ENCODE results near the gene SELL.

SELL gene

GRCh38 chr1:169704797-169705196 is 6.6 kb downstream of the SELL start:
- Histone ChIP-seq H3K9ac (ENCODE audit: low read length) (no peak overlapping the region), H3K27ac (ENCODE audit: low read depth, low read length) (no peak overlapping the region), H3K4me1 (ENCODE audit: control insufficient read depth, insufficient read depth, low read length) (no peaks in the 10 kb centered on the region), H3K9me3 (ENCODE audit: control insufficient read depth, insufficient read depth, low read depth, low read length) (no peaks in the 10 kb centered on the region), H3K27me3 (ENCODE audit: control insufficient read depth, insufficient read depth, low read length) (no peaks in the 10 kb centered on the region), H3K36me3 (ENCODE audit: control insufficient read depth, insufficient read depth, low read length) (no peaks in the 10 kb centered on the region), H3K4me3 (ENCODE audit: low read depth, low read length) (no peak overlapping the region)

GRCh38 chr1:169701261-169702005 is 10.0 kb downstream of the SELL start:
- no peaks in the 10 kb centered on the region for H3K27me3 ChIP-seq (ENCODE audit: control insufficient read depth, insufficient read depth, low read length)
- H3K4me3 ChIP-seq (ENCODE audit: low read depth, low read length): no peak overlapping the region
- H3K9me3 ChIP-seq (ENCODE audit: control insufficient read depth, insufficient read depth, low read depth, low read length): no peaks in the 10 kb centered on the region
- no peaks in the 10 kb centered on the region for H3K4me1 ChIP-seq (ENCODE audit: control insufficient read depth, insufficient read depth, low read length)
- H3K36me3 ChIP-seq (ENCODE audit: control insufficient read depth, insufficient read depth, low read length): no peaks in the 10 kb centered on the region
- no peak overlapping the region for H3K9ac ChIP-seq (ENCODE audit: low read length)
- H3K27ac ChIP-seq (ENCODE audit: low read depth, low read length): no peak overlapping the region

GRCh38 chr1:169699707-169700106 is 11.7 kb downstream of the SELL start:
- Histone ChIP-seq H3K9ac (ENCODE audit: low read length) (no peak overlapping the region), H3K27me3 (ENCODE audit: control insufficient read depth, insufficient read depth, low read length) (no peaks in the 10 kb centered on the region), H3K27ac (ENCODE audit: low read depth, low read length) (no peak overlapping the region), H3K9me3 (ENCODE audit: control insufficient read depth, insufficient read depth, low read depth, low read length) (no peaks in the 10 kb centered on the region), H3K4me3 (ENCODE audit: low read depth, low read length) (no peak overlapping the region), H3K4me1 (ENCODE audit: control insufficient read depth, insufficient read depth, low read length) (no peaks in the 10 kb centered on the region), H3K36me3 (ENCODE audit: control insufficient read depth, insufficient read depth, low read length) (no peaks in the 10 kb centered on the region)

- H3K4me3 ChIP-seq (ENCODE audit: low read depth, low read length): no peak overlapping the region
- H3K9me3 ChIP-seq (ENCODE audit: control insufficient read depth, insufficient read depth, low read depth, low read length): no peaks in the 10 kb centered on the region
- H3K27ac ChIP-seq (ENCODE audit: low read depth, low read length): no peak overlapping the region
- H3K4me1 ChIP-seq (ENCODE audit: control insufficient read depth, insufficient read depth, low read length): no peaks in the 10 kb centered on the region
- no peaks in the 10 kb centered on the region for H3K36me3 ChIP-seq (ENCODE audit: control insufficient read depth, insufficient read depth, low read length)
- H3K27me3 ChIP-seq (ENCODE audit: control insufficient read depth, insufficient read depth, low read length): 0 out of 2 replicates have a peak, but pooled peaks cover 3% of the 10 kb centered on the region
- no peak overlapping the region for H3K9ac ChIP-seq (ENCODE audit: low read length)
Observed at GRCh38 chr1:169698976-169699375, 12.4 kb downstream of the SELL start.

- no peaks in the 10 kb centered on the region for H3K9me3 ChIP-seq (ENCODE audit: control insufficient read depth, insufficient read depth, low read depth, low read length)
- H3K27me3 ChIP-seq (ENCODE audit: control insufficient read depth, insufficient read depth, low read length): peaks cover 8% of the 10 kb centered on the region; the same call in 1 of the 2 replicates
- H3K27ac ChIP-seq (ENCODE audit: low read depth, low read length): no peak overlapping the region
- no peaks in the 10 kb centered on the region for H3K4me1 ChIP-seq (ENCODE audit: control insufficient read depth, insufficient read depth, low read length)
- H3K9ac ChIP-seq (ENCODE audit: low read length): no peak overlapping the region
- H3K4me3 ChIP-seq (ENCODE audit: low read depth, low read length): no peak overlapping the region
- no peaks in the 10 kb centered on the region for H3K36me3 ChIP-seq (ENCODE audit: control insufficient read depth, insufficient read depth, low read length)
Observed at GRCh38 chr1:169697755-169698154, 13.7 kb downstream of the SELL start.

GRCh38 chr1:169696273-169697100 is 14.9 kb downstream of the SELL start:
- Histone ChIP-seq H3K27me3 (ENCODE audit: control insufficient read depth, insufficient read depth, low read length) (peaks cover 18% of the 10 kb centered on the region; the same call in 1 of the 2 replicates), H3K9ac (ENCODE audit: low read length) (no peak overlapping the region), H3K9me3 (ENCODE audit: control insufficient read depth, insufficient read depth, low read depth, low read length) (no peaks in the 10 kb centered on the region), H3K4me1 (ENCODE audit: control insufficient read depth, insufficient read depth, low read length) (0 out of 2 replicates have a peak, but pooled peaks cover under 1% of the 10 kb centered on the region), H3K4me3 (ENCODE audit: low read depth, low read length) (no peak overlapping the region), H3K27ac (ENCODE audit: low read depth, low read length) (no peak overlapping the region), H3K36me3 (ENCODE audit: control insufficient read depth, insufficient read depth, low read length) (no peaks in the 10 kb centered on the region)

GRCh38 chr1:169694304-169695075 is 16.9 kb downstream of the SELL start:
- no peaks in the 10 kb centered on the region for H3K9me3 ChIP-seq (ENCODE audit: control insufficient read depth, insufficient read depth, low read depth, low read length)
- no peaks in the 10 kb centered on the region for H3K36me3 ChIP-seq (ENCODE audit: control insufficient read depth, insufficient read depth, low read length)
- no peak overlapping the region for H3K9ac ChIP-seq (ENCODE audit: low read length)
- H3K4me3 ChIP-seq (ENCODE audit: low read depth, low read length): no peak overlapping the region
- H3K4me1 ChIP-seq (ENCODE audit: control insufficient read depth, insufficient read depth, low read length): peaks cover 19% of the 10 kb centered on the region
- peaks cover 37% of the 10 kb centered on the region; the same call in 1 of the 2 replicates for H3K27me3 ChIP-seq (ENCODE audit: control insufficient read depth, insufficient read depth, low read length)
- no peak overlapping the region for H3K27ac ChIP-seq (ENCODE audit: low read depth, low read length)

- no peak overlapping the region for H3K9ac ChIP-seq (ENCODE audit: low read length)
- no peak overlapping the region for H3K27ac ChIP-seq (ENCODE audit: low read depth, low read length)
- H3K9me3 ChIP-seq (ENCODE audit: control insufficient read depth, insufficient read depth, low read depth, low read length): no peaks in the 10 kb centered on the region
- no peak overlapping the region for H3K4me3 ChIP-seq (ENCODE audit: low read depth, low read length)
- no peaks in the 10 kb centered on the region for H3K36me3 ChIP-seq (ENCODE audit: control insufficient read depth, insufficient read depth, low read length)
- H3K4me1 ChIP-seq (ENCODE audit: control insufficient read depth, insufficient read depth, low read length): peaks cover 20% of the 10 kb centered on the region
- H3K27me3 ChIP-seq (ENCODE audit: control insufficient read depth, insufficient read depth, low read length): peaks cover 49% of the 10 kb centered on the region; the same call in 1 of the 2 replicates
Observed at GRCh38 chr1:169692756-169693460, 18.5 kb downstream of the SELL start.

- Histone ChIP-seq H3K9ac (ENCODE audit: low read length) (no peak overlapping the region), H3K36me3 (ENCODE audit: control insufficient read depth, insufficient read depth, low read length) (no peaks in the 10 kb centered on the region), H3K4me3 (ENCODE audit: low read depth, low read length) (0 out of 2 replicates have a peak overlapping the region, but pooled peaks have one; percentile 8), H3K27ac (ENCODE audit: low read depth, low read length) (no peak overlapping the region), H3K4me1 (ENCODE audit: control insufficient read depth, insufficient read depth, low read length) (peaks cover 20% of the 10 kb centered on the region), H3K27me3 (ENCODE audit: control insufficient read depth, insufficient read depth, low read length) (peaks cover 63% of the 10 kb centered on the region; the same call in 1 of the 2 replicates), H3K9me3 (ENCODE audit: control insufficient read depth, insufficient read depth, low read depth, low read length) (no peaks in the 10 kb centered on the region; the same call in 1 of the 2 replicates)
Observed at GRCh38 chr1:169690489-169690888, 20.9 kb downstream of the SELL start.

GRCh38 chr1:169689395-169689794 is 22.0 kb downstream of the SELL start:
- H3K9ac ChIP-seq (ENCODE audit: low read length): no peak overlapping the region
- no peaks in the 10 kb centered on the region for H3K36me3 ChIP-seq (ENCODE audit: control insufficient read depth, insufficient read depth, low read length)
- H3K27ac ChIP-seq (ENCODE audit: low read depth, low read length): no peak overlapping the region
- H3K9me3 ChIP-seq (ENCODE audit: control insufficient read depth, insufficient read depth, low read depth, low read length): peaks cover 3% of the 10 kb centered on the region; the same call in 1 of the 2 replicates
- peaks cover 64% of the 10 kb centered on the region; the same call in 1 of the 2 replicates for H3K27me3 ChIP-seq (ENCODE audit: control insufficient read depth, insufficient read depth, low read length)
- H3K4me3 ChIP-seq (ENCODE audit: low read depth, low read length): no peak overlapping the region
- peaks cover 20% of the 10 kb centered on the region for H3K4me1 ChIP-seq (ENCODE audit: control insufficient read depth, insufficient read depth, low read length)

All from HUES6 (cell line).